Measurements from ENCODE around the gene RBMS1. TPM values are rescaled to one million over a fixed set of nuclear protein-coding genes. Genes with fewer than 3 reads are reported as not detected.

The RBMS1 gene
- total RNA-seq, 3 donors from 2014 or later: 81.3 to 96.2 (median 92.1) TPM

DNA sequence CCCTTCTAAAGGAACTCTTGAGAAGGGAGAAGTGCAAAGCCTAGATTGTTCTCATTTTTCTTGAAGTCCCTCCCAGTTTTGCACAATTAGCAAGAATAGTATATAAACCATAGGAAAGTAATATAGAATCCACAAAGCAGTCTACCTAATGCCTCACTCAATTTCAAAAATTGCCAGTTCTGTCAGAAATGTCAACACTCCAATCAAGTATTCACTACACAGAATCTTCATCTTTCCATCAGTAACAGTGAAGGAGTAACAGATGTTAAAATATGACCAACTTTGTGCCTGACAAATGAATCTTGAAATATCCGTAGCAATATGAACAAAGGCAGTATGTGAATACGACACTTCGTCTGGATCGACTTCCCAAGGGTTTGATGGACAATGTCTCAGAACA is 56.3 kb downstream of the RBMS1 start:
- DNase-seq (ENCODE audit: low spot score in 2 of 2): no peak

DNA sequence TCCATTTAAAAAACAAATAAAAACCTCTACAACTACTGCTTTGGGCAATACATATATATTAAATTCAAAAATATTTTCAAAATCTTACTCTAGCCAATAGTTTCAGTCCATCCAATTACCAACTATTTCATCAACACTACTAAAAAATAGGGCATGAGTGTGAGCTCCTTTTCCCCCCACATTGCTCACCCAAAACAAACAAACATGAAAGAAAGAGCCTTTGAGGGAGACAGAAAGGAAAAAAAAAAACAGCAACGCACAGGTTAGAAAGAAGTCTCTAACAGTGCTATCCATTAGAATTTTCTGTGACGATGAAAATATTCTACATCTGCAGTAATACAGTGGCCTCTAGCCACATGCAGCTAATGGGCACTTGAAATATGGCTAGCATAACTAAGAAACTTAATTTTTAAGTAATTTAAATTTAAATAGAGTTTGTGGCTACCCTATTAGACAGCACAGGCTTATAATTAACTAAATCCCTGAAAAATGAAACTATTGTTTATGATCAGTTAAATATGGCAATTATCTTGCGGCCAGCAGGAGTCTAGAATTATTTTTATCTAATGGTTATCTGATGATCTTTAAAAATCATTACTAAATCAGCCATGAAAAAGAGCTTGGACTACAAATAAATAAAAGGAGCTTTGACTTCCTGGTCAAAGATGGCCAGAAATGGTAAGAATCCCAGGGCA is 59.2 kb downstream of the RBMS1 start:
- DNase-seq (ENCODE audit: low spot score in 2 of 2): no peak
- TF ChIP-seq POLR2AphosphoS5 (IDR thresholded peaks at IDR 0.05) (no peak), CTCF (IDR thresholded peaks at IDR 0.05) (no peak), POLR2A (IDR thresholded peaks at IDR 0.05) (no peak)
- Histone ChIP-seq H3K9me3 (peaks cover 0 to 3% of the 10 kb centered on the region in 2 donors), H3K4me3 (no peak overlapping the region), H3K27me3 (no peaks in the 10 kb centered on the region), H3K36me3 (no peaks in the 10 kb centered on the region), H3K27ac (no peak overlapping the region), H3K4me1 (no peaks in the 10 kb centered on the region)
- intact Hi-C loops (cut with DNase I; ENCODE audit: low total_unique reads): no loop called here

More for the DNA sequence above, 56.3 kb downstream of the RBMS1 start:
- Histone ChIP-seq H3K27me3 (no peaks in the 10 kb centered on the region), H3K36me3 (no peaks in the 10 kb centered on the region), H3K4me3 (no peak overlapping the region), H3K4me1 (no peaks in the 10 kb centered on the region), H3K27ac (no peak overlapping the region), H3K9me3 (no peaks in the 10 kb centered on the region)
- intact Hi-C loops (cut with DNase I; ENCODE audit: low total_unique reads): no loop called here
- TF ChIP-seq POLR2AphosphoS5 (IDR thresholded peaks at IDR 0.05): no peak
- TF ChIP-seq CTCF (IDR thresholded peaks at IDR 0.05): no peak
- no peak for TF ChIP-seq POLR2A (IDR thresholded peaks at IDR 0.05)

GRCh38 chr2:160433466-160434140 is 60.0 kb downstream of the RBMS1 start:
- Histone ChIP-seq H3K27me3 (no peaks in the 10 kb centered on the region), H3K9me3 (peaks cover 0 to 3% of the 10 kb centered on the region in 2 donors), H3K27ac (no peak overlapping the region), H3K4me1 (peaks cover 0 to 3% of the 10 kb centered on the region in 2 donors), H3K36me3 (no peaks in the 10 kb centered on the region), H3K4me3 (no peak overlapping the region)
- no peak for TF ChIP-seq CTCF (IDR thresholded peaks at IDR 0.05)
- DNase-seq (ENCODE audit: low spot score in 2 of 2): no peak
- intact Hi-C loops (cut with DNase I; ENCODE audit: low total_unique reads): no loop called here

DNA sequence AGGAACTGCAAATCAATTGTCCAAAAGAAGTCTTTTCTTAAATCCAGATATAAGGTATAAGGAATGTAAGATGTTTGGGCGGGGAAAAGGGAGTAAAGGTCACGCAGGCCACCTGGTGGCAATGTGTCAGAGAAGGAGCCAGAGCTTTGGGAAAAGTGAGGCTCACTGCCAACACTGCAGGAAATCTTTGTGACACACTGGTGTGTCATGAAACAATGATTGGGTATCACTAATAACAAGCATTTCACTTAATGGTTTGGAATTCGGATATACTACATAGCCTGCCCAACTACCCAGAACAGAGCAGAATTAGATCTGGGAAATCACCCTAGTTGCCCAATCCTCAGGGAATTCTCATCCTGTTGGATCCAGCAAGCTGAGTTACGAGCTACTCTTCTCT is 61.0 kb downstream of the RBMS1 start:
- H3K4me1 ChIP-seq: peaks cover 0 to 5% of the 10 kb centered on the region in 2 donors
- no peak for DNase-seq (ENCODE audit: low spot score in 2 of 2)
- no peaks in the 10 kb centered on the region for H3K27me3 ChIP-seq
- no peak overlapping the region for H3K27ac ChIP-seq
- H3K9me3 ChIP-seq: peaks cover 0 to 3% of the 10 kb centered on the region in 2 donors
- no peaks in the 10 kb centered on the region for H3K36me3 ChIP-seq
- no peak overlapping the region for H3K4me3 ChIP-seq
- intact Hi-C loops (cut with DNase I; ENCODE audit: low total_unique reads): no loop called here
- no peak for TF ChIP-seq POLR2AphosphoS5 (IDR thresholded peaks at IDR 0.05)
- TF ChIP-seq POLR2A (IDR thresholded peaks at IDR 0.05): no peak
- TF ChIP-seq CTCF (IDR thresholded peaks at IDR 0.05): no peak

DNA sequence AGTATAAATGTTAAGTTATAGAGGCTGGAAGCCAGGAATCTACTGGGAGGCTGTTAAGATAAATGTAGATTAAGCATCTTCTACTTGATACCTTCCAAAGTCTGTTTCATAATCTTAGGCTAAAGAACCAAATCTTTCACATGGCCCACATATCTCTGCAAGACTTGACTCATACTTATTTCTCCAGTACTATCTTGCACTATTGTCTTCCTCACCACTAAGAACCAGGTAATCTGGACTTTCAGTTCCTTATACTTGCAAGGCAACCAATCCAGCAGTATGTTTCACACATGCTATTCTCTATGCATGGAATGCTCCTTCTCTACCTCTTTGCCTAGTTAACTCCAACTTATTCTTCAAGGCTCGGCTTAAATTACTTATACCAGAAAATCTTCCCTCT is 62.2 kb downstream of the RBMS1 start:
- Histone ChIP-seq H3K36me3 (no peaks in the 10 kb centered on the region), H3K4me1 (peaks cover 0 to 5% of the 10 kb centered on the region in 2 donors), H3K9me3 (peaks cover 0 to 3% of the 10 kb centered on the region in 2 donors), H3K27ac (no peak overlapping the region), H3K4me3 (no peak overlapping the region), H3K27me3 (no peaks in the 10 kb centered on the region)
- no peak for TF ChIP-seq POLR2AphosphoS5 (IDR thresholded peaks at IDR 0.05)
- TF ChIP-seq POLR2A (IDR thresholded peaks at IDR 0.05): no peak
- TF ChIP-seq CTCF (IDR thresholded peaks at IDR 0.05): no peak
- no peak for DNase-seq (ENCODE audit: low spot score in 2 of 2)
- intact Hi-C loops (cut with DNase I; ENCODE audit: low total_unique reads): no loop called here

Data from breast epithelium (tissue), 4 donors.